ENCODE measurements around the gene CSMD2.

Gene CSMD2

DNA sequence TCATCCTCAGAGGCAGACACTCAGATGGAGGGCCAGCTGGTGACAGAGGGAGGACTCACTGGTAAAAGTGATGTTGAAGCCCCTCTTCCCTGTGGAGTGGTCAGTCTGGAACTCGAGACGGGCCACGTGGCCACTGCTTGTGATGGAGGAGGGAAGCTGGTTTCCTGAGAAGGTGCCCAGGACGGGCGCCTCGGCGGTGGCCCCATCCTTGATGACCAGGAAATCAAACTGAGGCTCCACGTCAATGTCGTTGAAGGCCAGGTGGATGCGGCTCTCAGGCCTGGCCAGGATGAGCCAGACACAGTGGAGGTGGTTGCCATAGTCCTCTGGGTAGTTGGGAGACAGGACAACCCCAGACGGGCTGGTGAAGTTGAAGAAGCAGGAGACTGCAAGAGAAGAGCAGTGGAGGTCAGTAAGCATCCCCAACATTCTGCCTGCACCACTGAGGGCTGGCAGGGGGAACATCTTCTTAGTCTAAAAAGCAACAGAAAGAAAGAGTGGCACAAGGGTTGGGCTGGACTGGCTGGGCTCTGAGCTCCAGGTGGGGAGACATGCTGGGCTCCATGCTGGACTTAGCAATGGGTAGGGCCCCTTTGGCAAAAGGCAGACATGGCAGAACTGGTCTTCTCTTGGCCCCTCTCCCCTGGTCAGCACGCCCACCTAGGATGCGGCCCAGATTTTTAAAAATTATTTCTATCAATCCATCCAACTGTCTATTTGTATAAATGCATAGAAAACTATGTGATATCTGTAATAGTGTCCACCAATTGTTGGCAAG lies 421.6 kb downstream of the CSMD2 start:
- no peak for DNase-seq (ENCODE audit: low spot score)

- DNase-seq (ENCODE audit: low spot score), result no peak
Measured at GRCh38 chr1:33742663-33743062, 422.4 kb downstream of the CSMD2 start.

- DNase-seq (ENCODE audit: low spot score), result no peak
Measured at GRCh38 chr1:33741749-33742148, 423.3 kb downstream of the CSMD2 start.

DNA sequence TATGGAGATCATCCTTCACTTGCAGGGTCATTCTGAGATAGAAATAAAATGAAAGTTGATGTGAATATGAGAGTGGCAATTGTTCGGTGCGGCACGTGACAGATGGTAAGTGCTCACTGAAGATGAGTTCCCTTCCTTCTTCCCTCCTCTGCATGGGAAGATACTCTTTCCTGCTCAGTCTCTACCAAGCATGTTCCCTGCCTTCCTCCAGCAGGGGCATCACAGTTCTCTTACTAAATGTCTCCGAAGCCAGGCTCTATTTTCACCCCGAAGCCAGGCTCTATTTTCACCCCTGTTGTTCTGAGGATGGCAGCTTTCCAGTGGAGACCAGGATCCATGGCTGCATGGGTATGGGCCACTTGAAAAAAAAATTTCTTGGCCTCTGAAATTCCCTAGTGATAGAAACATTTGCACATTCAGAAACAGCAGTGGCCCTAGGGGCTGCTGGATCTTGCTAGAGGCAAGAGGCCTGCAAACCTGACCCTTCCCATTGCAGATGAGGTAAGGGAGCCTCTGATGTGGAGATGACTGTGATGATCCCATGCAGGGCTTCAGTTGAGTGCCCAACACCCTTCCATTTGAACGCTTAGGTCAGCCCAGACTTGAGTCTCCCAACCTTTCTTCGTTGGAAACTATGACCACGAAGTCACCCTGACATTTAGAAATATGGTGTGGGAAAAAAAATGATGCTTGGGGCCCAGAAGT lies 424.8 kb downstream of the CSMD2 start:
- no peak for DNase-seq (ENCODE audit: low spot score)

DNA sequence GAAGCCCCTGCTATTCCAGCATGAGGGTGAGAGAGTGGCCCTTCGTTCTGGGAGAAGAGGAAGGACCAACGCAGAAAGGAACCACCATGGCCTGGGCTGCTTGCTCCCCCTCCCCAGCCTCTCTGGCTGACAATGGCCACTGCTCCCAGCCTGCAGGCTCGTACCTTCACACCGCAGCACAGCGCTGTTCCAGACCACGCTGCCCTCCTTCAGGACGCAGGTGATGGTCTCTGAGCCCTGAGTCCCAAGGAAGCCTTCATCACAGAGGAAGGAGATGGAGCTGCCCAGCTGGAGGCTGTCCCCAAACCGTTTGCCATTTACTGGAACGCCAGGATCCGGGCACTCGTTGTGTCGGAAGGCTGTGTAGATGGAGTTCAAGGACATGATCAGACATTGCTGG lies 426.1 kb downstream of the CSMD2 start:
- DNase-seq (ENCODE audit: low spot score), result no peak

GRCh38 chr1:33738536-33738935 lies 426.5 kb downstream of the CSMD2 start:
- DNase-seq (ENCODE audit: low spot score), result no peak

DNA sequence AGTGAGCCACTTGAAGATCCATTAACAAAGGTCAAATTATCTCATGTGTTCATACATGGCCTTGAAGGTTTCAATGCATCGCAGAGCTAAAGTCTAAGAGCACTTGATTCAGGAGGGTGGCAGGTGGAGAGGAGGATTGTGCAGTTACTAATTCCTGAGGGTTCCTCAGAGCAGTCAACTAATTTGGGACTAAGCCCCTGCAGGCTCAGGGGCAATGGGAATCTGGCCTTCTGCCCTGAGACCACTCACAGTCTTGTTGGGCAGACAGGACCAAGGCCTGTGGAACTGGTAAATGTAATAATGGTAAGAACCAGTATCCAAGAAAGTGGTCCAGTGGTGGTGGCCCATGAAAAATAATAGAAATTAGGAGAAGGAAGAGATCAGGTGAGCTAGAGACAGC lies 428.5 kb downstream of the CSMD2 start:
- DNase-seq (ENCODE audit: low spot score), result no peak

DNA sequence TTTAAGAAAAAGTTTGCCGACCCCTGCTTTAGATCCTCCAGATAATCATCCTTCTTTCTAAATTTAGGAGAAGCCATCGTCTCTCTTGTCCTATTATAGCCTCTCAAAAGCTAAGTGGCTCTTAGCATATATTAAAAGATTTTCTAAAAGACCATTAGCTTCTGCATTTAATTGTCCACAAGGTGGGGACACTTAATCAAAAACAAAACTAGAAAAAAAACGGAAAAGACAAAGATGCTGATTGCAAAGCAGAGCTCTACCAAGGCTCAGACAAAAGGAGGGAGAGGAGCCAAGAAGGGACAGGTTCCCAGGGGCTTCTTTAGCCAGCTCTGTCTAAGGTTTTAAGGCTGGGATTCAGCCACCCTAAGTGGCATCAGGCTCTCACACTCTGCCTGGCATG lies 429.4 kb downstream of the CSMD2 start:
- no peak for DNase-seq (ENCODE audit: low spot score)

GRCh38 chr1:33727310-33727709 lies 437.7 kb downstream of the CSMD2 start:
- no peak for DNase-seq (ENCODE audit: low spot score)

DNA sequence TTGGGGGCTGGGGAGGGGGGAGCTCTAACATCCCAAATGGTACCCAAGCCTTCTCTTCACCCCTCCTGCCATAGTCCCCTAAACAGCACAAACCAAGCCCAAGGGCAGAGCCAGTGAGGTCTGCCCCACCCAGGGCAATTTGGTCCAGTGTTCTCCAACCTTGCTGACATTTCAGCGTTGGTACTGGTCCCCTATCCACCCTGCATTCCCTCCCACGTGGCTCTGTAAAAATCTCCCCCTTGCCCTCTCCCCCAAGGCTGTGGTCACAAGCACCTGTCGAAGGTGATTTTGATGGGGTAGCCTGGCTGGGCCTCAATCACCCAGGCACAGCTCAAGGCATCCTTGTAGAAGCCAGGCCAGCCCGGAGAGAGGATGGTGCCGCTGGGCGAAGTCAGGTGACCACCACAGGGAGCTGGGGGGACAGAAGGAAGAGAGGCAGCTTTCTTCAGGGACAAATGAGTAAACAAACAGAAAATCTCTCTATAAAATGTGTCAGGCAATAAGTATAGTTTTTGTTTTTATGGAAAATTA lies 438.7 kb downstream of the CSMD2 start:
- DNase-seq (ENCODE audit: low spot score), result no peak

DNA sequence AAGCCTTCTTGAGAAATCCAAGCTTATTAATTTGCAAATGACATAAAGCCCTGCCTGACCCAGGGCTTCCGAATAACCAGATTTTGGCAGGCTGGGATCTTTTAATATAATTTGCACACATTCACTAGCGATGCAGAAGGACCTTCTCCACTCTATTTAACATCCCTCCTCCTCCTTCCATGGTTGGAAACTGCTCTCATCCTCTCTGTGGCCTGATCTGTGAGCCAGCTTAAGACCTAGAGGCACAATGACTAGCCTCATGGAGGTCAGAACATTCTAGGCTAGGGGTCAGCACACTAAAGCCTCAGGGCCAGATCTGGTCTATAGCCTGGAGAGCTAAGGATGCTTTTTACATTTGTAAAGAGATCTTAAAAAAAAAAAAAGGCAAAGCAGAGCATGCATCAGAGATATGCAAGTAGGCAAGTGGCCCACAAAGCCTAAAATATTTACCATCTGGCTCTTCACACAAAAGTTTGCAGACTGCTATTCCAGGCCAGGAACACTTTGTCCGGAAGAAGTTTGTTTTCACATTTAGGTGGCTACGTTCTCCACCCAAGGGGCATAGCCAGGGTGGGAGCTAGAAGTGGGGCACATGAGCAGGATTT lies 439.4 kb downstream of the CSMD2 start:
- no peak for DNase-seq (ENCODE audit: low spot score)

DNA sequence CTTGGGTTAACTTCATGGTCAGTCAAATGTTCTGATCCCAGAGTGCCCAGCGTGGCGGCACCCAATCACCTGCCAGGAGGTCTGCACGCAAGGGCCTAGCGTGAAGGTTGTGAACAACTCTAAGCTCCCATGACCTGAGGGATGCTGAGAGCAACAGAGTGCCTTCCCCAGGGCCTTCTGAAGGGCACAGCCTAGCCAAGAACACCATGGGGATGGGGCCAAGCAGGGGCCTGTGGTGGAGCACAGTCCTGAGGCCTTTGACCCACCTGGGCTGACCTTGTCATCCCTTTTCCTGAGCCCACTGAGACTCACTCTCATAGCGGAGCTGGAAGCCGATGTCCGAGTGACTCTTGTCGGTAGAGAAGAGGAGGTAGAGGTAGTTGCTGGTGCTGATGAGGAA lies 440.0 kb downstream of the CSMD2 start:
- DNase-seq (ENCODE audit: low spot score), result no peak

- no peak for DNase-seq (ENCODE audit: low spot score)
Measured at GRCh38 chr1:33724348-33724747, 440.7 kb downstream of the CSMD2 start.

DNA sequence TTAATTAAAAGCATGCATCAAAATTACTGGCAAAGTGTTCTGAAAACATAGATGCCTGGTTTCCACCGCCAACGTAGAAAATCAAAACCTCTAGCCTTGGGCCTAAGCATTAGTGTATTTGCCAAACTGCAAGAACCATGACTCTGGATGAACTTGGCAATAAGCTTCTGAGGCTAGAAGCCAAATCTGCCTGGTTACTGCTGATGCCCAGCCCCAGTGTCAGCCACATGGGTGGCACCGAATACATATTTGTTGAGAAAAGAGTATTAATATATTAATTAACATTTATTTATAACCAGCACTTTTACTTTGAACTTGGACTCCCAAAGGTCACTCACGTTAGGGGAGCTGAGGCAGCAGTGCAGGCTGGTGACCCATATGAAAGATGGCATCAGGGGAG lies 441.8 kb downstream of the CSMD2 start:
- DNase-seq (ENCODE audit: low spot score), result no peak

GRCh38 chr1:33721301-33721815 lies 443.7 kb downstream of the CSMD2 start:
- no peak for DNase-seq (ENCODE audit: low spot score)

- no peak for DNase-seq (ENCODE audit: low spot score)
Measured at GRCh38 chr1:33719771-33720670, 445.0 kb downstream of the CSMD2 start.

- DNase-seq (ENCODE audit: low spot score), result no peak
Measured at GRCh38 chr1:33719326-33719725, 445.7 kb downstream of the CSMD2 start.

DNA sequence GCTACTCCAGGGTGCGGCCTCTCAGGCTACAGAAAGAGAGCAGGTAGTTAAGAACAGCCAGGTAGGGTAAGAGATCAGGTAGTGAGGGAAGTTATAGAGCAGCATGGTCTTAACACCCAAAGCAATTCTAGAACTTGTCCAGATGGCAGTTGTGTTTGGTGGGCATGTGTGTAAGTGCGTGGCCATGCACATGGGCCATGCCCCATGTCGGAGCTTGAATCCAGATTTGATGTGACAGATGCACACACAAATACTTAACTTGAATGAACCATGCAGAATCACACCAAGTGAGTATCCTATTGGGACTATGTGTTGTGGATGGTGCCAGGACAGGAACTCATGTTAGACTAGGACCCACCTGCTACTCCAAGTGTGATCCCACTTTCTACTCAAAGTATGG lies 446.8 kb downstream of the CSMD2 start:
- no peak for DNase-seq (ENCODE audit: low spot score)

GRCh38 chr1:33716976-33717688 lies 447.9 kb downstream of the CSMD2 start:
- DNase-seq (ENCODE audit: low spot score), result no peak

GRCh38 chr1:33715195-33715811 lies 449.7 kb downstream of the CSMD2 start:
- DNase-seq (ENCODE audit: low spot score), result no peak

- no peak for DNase-seq (ENCODE audit: low spot score)
Measured at GRCh38 chr1:33714421-33714820, 450.6 kb downstream of the CSMD2 start.

All from CD4-positive, alpha-beta T cell treated with Interleukin-2 at 100 ng/mL for 4 hours (primary cell).